ENCODE data around the gene ESPNL.
"Not testable (repeated sequence)": the region's sequence is repeated elsewhere in the genome, so short reads cannot be mapped to it uniquely, and the experiment has no call there.

The ESPNL gene

DNA sequence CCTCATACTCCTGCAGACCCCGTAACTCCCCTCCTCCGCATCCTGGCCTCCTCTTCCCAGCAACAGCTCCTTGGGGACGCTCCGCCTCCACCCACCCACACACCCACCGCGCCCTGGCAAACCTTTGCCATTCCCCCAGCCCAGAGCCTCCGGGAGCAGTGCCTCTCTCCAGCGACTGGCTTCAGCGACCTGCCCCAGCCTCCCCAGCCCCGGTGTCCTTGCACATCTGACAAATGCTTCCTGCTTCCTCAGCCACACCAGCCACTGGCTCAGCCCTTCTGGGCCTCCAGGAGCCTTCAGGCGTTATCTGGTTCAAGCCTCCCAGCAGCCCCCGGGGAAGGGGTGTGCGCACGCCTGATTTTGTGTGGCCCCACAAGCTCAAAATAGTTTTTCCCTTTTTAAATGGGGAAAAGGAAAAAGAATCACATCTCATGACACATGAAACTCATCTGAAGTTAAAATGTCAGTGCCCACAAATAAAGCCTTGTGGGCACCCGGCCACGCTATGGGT is 14.2 kb downstream of the ESPNL start:
- no peak for DNase-seq (ENCODE audit: low read depth, low spot score)
- H3K27ac ChIP-seq, result no peak overlapping the region

DNA sequence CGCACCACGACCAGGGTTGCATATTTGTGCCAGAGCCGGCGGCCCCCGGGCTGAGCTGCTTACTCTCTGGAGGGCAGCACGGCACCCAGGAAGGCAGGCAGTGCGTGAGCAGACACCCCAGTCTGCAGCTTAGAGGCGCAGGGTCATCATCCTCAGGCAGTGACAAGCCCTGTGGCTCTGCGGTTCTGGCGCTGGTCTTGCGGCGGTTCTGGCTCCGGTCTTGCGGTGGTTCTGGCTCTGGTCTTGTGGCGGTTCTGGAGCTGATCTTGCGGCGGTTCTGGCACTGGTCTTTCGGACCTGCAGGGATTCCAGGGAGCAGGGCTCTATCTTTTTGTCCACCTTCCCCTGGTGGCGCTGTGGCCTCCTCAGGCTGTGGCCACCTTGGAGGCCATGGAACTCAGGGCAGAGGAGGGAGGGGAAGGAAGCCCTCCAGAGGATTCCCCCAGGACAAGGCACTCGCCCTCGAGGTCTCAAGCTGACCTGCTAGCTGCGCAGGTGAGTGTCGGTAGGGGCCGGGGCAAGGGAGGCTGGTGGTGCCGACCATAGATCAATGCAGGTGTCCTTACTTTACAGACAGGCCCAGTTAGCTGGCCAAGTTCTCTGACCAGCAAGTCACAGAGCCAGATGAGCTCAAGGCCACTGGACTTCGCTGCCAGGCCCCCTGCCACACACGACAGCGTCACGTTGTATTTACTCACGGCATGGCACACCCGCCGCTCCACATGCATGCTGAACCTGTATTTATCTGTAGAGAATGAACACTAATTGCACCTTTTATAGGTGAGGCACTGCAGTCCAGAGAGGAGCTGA is 14.9 kb downstream of the ESPNL start:
- H3K27ac ChIP-seq, result no peak overlapping the region
- no peak for DNase-seq (ENCODE audit: low read depth, low spot score)

DNA sequence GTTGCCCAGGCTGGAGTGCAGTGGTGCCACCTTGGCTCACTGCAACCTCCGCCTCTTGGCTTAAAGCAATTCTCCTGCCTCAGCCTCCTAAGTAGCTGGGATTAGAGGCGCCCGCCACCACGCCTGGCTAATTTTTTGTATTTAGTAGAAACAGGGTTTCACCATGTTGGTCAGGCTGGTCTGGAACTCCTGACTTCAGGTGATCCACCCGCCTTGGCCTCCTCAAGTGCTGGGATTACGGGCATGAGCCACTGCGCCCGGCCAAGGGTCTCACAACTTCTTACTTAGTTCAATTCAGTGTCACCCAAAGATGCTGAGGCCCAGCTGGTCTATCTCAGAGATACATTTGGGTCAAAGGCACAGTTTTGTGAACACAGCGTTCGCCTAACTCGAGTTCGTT is 15.6 kb downstream of the ESPNL start:
- not testable (repeated sequence) for DNase-seq (ENCODE audit: low read depth, low spot score)

DNA sequence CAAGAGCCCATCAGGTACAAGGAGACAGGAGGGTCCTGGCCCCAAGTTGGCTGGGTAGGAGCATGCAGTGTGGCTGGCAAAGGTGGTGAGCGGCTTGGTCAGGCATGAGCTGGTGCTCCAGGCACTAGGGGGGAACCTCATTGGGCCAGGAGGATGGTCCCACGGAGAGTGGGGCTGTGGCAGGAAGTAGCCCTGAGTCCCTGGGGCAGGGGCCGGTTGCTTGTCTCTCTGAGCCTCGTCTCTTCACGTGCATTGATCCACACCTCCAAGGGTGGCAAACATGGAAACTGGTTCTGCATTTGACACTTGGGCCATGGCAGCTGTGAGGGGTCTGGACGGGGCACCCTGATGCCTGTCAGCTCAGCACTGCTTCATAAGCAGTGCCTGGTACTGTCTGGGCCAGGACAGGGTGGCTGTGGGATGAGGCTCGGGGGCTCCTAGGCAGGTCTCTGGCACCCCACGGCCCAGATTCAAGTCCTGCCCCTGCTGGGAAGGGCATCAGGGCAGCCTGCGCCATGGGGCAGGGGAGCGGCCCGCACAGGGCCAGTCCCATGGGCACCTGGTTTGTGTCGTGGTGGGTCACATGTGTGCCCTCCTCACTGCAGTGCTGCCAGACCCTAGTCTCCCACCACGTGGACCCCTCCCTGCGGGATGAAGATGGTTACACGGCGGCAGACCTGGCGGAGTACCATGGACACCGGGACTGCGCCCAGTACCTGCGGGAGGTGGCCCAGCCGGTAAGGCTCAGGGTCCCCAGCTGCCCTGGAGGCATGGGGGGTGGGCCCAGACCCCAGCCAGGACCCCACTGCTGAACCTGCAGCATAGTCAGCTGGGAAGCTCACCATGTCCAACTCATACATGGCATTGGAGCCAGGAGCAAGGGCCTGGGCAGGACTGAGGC is 16.4 kb downstream of the ESPNL start:
- H3K27ac ChIP-seq, result no peak overlapping the region
- no peak for DNase-seq (ENCODE audit: low read depth, low spot score)

More for the DNA sequence above, 15.6 kb downstream of the ESPNL start:
- H3K27ac ChIP-seq, result not testable (repeated sequence)

DNA sequence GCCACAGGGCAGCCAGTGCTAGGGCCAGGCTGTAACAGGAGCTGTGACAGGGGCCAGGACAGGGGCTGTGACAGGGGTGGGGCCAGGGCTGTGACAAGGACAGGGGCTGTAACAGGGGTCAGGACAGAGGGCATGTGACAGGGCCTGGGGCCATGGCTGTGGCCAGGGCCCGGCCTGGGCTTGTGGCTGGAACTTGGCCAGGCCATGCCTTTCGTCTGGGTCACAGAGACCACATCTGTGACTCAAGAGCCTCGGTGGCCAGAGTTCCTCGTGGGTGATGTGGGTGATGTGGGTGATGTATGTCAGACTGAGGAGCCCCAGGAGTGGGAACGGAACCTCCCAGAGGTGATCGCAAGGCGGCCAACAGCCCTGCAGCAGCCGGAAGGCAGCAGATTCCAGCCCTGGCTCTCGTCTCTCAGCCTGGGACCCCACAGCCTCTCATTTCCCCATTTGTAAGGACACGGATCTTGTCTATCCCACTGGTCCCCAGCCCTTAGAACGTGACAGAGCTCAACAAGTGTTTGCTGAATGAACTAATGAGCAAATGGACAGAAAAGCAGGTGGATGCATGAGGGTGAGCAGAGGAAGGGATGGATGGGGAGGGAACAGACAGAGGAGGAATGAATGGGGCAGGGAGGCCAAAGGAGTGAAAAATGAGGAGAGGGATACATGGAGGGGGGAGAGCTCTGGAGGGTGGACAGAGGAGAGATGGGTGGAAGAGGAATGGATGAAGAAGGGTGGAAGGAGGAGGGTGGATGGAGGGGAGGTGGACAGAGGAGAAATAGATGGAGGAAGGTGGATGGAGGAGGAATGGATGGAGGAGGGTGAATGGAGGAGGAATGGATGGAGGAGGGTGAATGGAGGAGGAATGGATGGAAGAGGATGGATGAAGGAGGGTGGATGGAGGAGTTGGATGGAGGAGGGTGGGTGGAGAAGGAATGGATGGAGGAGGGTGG is 17.3 kb downstream of the ESPNL start:
- no peak for DNase-seq (ENCODE audit: low read depth, low spot score)
- no peak overlapping the region for H3K27ac ChIP-seq

DNA sequence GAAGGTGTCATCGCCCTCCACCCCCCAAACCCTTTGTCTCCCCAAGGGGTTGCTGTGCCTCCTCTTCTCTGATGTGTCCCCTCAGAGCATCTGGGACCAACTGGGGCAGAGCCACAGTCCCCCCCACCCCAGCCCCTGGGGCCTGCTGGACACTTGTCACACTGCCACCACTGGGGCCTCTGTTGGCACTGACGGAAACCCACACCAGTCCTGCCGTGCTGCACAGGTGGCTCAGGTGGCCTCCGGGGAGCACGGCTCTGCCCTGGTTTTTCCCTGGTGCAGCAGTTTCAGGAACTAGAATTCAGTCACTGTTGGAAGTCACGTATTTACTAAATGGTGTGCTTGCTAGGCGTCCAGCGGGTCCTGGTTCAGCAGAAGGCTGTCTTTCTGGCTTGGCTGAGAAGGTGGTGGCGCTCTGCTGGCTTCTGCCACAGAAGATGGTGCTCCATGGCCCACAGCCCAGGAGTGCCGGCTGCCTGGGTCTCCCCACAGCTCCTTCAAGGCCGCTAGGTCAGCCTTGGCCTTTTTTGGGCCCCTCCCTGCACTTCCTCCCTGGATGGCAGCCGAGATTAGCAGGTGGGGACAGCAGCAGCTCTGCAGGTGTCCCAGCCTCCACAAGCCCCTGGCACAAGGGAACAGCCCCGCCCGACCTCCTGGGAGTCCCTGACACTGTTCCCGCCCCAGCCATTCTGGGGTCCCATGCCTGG is 19.8 kb downstream of the ESPNL start:
- DNase-seq (ENCODE audit: low read depth, low spot score), result no peak
- H3K27ac ChIP-seq, result no peak overlapping the region

DNA sequence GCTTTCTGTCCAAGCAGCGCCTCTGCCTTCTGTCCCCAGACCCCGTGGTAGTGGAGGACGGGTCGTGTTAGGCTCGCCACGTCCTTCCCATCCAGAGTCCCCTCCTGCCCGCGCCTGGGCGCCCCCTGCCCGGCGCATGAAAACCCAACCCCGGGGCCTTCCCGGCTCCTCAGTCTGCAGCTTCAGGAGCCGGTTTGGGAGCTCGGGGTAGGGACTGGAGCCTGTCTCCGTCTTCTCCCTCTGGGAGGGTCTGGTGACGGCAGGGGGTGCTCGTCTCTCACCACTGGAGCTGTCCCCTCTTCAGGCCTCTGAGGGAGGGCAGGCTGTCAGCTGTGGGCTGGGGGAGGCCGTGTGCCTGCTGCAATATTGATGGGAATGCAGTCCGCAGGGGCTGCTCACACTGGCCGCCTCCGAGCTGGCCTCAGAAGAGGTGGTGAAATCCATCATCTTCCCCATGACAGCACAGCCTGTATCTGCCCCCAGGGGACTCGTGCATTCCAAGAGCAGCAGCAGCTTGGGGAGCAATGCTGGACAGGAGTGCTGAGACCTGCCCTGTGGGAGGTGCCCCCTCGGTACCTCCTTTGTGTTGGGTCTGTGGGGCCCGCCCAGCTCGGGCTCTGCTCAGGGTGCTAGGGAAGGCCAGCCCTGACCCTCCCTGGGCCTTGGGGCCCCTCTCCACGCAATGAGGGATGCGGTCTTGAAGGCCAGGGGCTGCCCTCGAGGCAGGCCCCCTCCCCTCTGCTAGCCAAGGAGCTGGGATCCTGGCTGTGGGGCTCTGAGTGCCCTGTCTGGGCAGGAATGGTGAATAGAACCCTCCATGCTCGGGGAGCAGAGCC is 20.5 kb downstream of the ESPNL start:
- DNase-seq (ENCODE audit: low read depth, low spot score), result no peak

DNA sequence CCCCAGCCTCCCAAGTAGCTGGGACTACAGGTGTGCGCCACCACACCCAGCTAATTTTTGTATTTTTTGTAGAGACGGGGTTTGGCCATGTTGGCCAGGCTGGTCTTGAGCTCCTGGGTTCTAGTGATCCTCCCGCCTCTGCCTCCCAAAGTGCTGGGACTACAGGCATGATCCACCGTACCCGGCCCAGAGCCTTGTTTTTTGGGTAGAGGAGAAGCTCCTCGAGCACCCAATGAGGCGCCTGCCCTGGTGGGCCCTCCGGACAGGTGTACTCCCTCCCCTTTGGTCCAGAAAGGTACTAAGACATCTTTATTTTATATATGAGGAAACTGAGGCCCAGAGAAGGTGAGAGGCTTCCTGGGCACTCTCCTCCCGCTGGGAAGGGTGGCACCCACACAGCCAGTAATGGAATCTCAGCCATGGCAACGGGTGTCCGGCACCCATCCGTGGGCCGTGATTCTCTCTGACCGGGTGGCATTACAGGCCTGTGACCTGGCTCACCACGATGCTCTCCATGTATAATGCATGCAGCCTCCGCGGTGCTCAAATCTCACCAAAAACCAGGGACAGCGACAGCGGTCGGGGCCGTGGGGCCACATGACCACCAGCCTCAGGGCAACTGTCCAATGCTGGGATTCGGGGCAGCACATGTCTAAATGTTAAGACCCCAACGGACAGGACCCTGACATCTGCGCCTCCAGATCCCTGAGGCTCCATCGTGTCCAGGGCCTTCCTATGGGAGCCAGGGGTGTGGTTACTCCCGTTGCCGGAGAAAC is 21.6 kb downstream of the ESPNL start:
- DNase-seq (ENCODE audit: low read depth, low spot score), result no peak
- H3K27ac ChIP-seq, result no peak overlapping the region

More for the DNA sequence above, 20.5 kb downstream of the ESPNL start:
- H3K27ac ChIP-seq, result no peak overlapping the region

DNA sequence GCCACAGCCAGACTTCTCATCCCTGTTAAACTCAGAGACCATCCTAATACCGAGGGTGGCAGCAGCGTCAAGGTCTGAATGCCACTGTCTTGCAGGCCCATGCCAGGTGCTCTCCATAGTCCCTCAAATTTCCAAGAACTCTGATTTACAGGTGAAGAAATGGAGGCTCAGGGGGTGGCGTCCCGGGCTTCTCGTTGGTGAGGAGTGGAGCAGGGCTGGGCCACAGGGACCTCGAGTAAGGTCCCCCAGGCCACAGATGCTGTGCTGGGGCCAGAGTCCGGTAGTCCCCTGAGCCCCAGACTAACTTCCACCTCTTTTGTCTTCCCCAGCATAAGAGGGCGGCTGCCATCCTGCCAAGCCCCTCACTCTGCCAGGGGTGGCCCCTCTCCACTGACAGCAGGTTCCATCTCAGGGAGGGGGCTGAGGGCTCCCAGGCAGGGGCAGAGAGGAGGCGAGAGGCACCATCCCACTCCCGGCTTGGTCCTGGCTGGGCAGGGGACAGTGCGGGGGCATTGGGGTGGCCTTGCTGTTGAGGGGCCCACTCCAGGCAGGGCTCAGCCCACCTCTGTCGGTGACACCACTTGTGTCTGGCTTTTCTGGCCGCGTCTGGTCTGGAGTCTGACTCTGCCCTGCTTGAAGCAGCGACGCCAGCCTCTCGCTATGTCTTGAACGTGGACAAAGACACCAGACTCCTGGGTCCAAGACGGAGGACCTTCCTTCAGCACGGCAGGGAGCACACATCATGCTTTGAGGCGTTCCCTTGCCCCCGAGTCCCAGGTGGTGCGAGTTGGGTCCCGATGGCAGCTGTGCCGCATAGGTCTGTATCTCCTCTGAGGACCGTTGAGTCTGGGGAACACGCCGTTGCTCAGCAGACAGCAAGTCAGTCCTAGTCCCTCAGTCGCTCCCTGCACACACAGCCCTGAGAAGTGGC is 22.4 kb downstream of the ESPNL start:
- DNase-seq (ENCODE audit: low read depth, low spot score), result no peak
- H3K27ac ChIP-seq, result no peak overlapping the region

DNA sequence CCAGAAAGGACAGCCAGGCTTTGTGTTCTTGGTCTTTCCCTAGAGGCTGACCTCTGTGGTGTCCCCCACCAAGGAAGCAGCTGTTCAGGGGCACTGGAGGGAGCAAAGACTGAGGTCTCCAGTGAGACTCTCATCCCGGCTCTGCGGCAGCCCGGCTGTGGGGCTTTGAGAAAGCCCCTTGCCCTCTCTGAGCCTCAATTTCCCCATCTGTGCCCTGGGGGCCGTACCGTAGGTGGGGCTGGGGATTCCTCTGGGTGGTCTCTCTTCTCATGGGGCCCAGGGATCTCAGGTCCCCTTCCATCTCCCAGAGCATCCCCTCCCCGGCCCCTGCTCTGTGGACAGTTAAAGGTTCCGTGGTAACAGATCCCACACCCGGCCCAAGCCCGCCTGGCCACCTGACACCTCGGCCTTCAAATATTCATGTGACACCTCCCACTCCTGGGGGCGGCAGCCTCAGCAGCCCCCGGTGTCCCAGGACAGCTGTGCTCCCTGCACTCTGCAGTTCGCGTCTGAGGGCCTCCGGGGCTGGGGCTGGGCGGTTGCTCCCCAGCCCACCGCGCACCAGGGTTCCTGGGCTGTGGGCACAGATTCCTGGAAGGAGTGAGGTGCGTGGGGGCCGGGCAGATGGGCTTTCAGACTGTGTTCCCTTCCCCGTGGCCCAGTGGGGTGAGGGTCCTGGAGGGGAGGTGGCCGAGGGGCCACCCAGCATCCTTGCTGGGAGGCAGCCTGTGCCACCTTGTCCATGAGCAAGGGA is 23.3 kb downstream of the ESPNL start:
- DNase-seq (ENCODE audit: low read depth, low spot score), result no peak

DNA sequence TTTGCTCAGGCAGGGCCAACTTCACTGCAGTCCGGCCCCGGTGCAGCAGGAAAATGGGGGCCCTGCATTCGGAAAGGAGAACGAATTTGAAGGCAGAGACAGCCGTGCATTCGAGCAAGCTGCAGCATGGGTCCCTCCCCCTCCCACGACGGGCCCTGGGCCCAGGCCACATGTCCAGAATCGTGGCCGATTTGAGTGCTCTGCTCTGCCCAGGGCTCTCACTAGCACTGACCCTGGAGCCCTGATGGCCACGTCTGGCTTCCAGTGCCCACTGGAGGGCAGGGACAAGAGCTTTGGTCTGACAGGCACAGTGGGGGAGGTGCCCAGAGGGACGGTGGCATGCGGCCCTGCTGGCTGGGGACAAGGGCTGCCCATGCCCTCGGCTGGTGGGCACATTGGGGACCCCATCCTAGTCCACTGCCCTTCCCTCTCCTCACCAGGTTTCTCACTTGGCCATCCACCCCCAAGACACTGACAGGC is 23.9 kb downstream of the ESPNL start:
- DNase-seq (ENCODE audit: low read depth, low spot score), result no peak
- no peak overlapping the region for H3K27ac ChIP-seq

More for the DNA sequence above, 23.3 kb downstream of the ESPNL start:
- H3K27ac ChIP-seq, result no peak overlapping the region

DNA sequence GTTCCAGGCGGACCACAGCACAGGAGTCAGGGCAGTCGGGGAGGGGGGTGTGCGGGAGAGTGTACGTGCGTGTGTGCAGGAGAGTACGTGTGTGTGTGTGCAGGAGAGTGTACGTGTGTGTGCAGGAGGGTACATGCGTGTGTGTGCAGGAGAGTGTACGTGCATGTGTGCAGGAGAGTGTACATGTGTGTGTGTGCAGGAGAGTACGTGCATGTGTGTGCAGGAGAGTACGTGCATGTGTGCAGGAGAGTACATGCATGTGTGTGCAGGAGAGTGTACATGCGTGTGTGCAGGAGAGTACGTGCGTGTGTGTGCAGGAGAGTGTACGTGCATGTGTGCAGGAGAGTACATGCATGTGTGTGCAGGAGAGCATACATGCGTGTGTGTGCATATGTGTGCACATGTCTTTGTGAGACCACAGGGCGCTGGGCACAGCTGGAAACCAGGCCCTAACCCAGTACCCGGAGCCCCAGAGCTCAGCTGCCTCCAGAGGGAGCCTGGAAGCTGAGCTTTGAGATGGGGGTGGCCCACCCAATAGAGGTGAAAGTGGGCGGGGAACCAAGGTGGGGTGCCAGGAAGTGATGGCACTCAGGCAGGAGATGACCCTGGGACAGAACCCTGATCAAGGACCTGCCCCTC is 24.5 kb downstream of the ESPNL start:
- no peak for DNase-seq (ENCODE audit: low read depth, low spot score)

DNA sequence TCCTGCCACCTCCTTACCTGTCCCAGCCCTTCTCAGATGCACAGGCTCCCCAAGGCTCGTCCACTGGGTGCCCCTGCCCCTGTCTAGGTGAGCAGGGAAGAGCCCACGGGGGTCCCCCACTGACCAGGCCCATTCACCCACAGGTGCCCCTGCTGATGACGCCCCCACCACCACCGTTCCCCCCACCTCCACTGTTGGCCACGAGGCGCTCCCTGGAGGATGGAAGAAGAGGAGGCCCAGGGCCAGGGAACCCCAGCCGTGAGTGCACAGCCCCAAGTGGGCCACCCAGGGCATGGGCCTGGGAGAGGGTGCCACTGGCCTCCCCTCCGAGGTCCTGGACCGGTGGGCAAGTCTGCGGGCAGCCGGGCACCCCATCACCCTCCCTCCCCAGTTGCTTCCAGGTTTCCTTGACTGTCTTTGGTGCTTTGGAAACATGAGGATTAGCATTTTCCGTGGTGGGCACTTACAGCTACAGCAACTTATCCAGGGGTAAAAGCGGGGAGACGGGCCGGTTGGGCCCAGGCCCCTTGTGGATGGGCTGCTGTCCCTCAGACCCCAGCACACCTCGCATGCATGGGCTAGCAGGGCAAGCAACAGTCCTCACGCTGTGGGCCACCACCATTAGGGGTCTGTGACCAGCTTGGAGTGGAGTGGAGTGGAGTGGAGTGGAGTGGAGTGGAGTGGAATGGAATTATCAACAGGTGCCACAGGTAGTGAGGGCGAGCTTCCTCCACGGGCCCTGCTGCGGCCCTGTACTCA is 25.2 kb downstream of the ESPNL start:
- no peak overlapping the region for H3K27ac ChIP-seq
- DNase-seq (ENCODE audit: low read depth, low spot score), result no peak

More for the DNA sequence above, 24.5 kb downstream of the ESPNL start:
- no peak overlapping the region for H3K27ac ChIP-seq

DNA sequence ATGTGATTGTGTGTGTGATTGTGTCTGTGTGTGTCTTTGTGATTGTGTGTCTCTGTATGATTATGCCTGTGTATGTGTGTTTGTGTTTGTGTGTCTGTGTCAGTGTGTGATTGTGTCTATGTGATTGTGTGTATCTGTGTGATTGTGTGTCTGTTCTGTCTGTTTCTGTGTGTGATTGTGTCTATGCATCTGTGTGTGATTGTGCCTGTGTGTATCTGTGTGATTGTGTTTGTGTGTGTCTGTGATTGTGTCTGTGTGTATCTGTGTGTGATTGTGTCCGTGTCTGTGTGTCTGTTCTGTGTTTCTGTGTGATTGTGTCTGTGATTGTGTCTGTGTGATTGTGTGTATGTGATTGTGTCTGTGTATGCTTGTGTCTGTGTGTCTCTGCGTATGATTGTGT is 26.2 kb downstream of the ESPNL start:
- H3K27ac ChIP-seq, result no peak overlapping the region
- DNase-seq (ENCODE audit: low read depth, low spot score), result no peak

DNA sequence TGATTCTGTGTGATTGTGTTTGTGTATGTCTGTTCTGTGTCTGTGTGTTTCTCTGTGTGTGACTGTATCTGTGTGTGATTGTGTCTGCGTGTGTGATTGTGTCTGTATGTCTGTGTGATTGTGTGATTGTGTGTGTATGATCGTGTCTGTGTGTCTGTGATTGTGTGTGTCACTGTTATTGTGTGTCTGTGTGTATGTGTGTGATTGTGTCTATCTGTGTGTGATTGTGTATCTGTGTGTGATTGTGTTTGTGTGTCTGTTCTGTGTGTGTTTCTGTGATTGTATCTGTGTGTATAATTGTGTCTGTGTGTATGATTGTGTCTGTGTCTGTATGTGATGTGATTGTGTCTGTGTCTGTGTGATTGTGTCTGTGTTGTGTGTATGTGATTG is 26.6 kb downstream of the ESPNL start:
- DNase-seq (ENCODE audit: low read depth, low spot score), result no peak
- no peak overlapping the region for H3K27ac ChIP-seq
